MM.1S (cell line): Measurements from ENCODE around the gene ZFHX3.

Source experiments
- DNase-seq: peaks from one replicate; pipeline ENCODE4 v3.0.0-alpha.2; 2015
- H2AFZ ChIP-seq: fragments of 300-600 bp; sonication (generic); 2 replicates; pipeline ENCODE4 v1.6.0; 2016; ENCODE audit warnings: antibody characterized with exemption, low read length
- H3F3A ChIP-seq: fragments of 300-600 bp; sonication (generic); 2 replicates; pipeline ENCODE4 v1.6.1; 2016; ENCODE audit warnings: mild to moderate bottlenecking, antibody characterized with exemption, low read length, moderate library complexity, mixed read lengths; ENCODE audit not compliant: insufficient read depth
- H3K27ac ChIP-seq: fragments of 300-600 bp; sonication (generic); 2 replicates; pipeline ENCODE4 v1.5.1; 2016; ENCODE audit warnings: mild to moderate bottlenecking, low read length
- H3K27me3 ChIP-seq: fragments of 300-600 bp; sonication (generic); replicated peaks from 2 replicates; pipeline ENCODE4 v1.6.0; 2016; ENCODE audit warnings: low read length; ENCODE audit not compliant: insufficient read depth
- H3K36me3 ChIP-seq: fragments of 300-600 bp; sonication (generic); replicated peaks from 2 replicates; pipeline ENCODE4 v1.6.1; 2016; ENCODE audit warnings: mild to moderate bottlenecking, low read length, mixed read lengths; ENCODE audit not compliant: insufficient read depth
- H3K4me1 ChIP-seq: fragments of 300-600 bp; sonication (generic); 2 replicates; pipeline ENCODE4 v1.6.1; 2016; ENCODE audit warnings: low read length, mixed read lengths
- H3K4me2 ChIP-seq: fragments of 300-600 bp; sonication (generic); 2 replicates; pipeline ENCODE4 v1.6.0; 2016; ENCODE audit warnings: low read depth, low read length
- H3K4me3 ChIP-seq: fragments of 300-600 bp; sonication (generic); 2 replicates; pipeline ENCODE4 v1.5.1; 2016; ENCODE audit warnings: low read length, mixed read lengths
- H3K79me2 ChIP-seq: fragments of 300-600 bp; sonication (generic); 2 replicates; pipeline ENCODE4 v1.6.1; 2016; ENCODE audit warnings: mixed run types, low read length, mixed read lengths
- H3K9ac ChIP-seq: fragments of 300-600 bp; sonication (generic); 2 replicates; pipeline ENCODE4 v1.6.1; 2016; ENCODE audit warnings: low read length, mixed read lengths
- H3K9me2 ChIP-seq: fragments of 300-600 bp; sonication (generic); replicated peaks from 2 replicates; pipeline ENCODE4 v1.6.1; 2016; ENCODE audit warnings: mild to moderate bottlenecking, low read length, mixed read lengths; ENCODE audit not compliant: insufficient read depth
- H3K9me3 ChIP-seq: fragments of 300-600 bp; sonication (generic); replicated peaks from 2 replicates; pipeline ENCODE4 v1.6.1; 2016; ENCODE audit warnings: mild to moderate bottlenecking, low read length, mixed read lengths; ENCODE audit not compliant: insufficient read depth
- H4K20me1 ChIP-seq: fragments of 300-600 bp; sonication (generic); 2 replicates; pipeline ENCODE4 v1.6.1; 2016; ENCODE audit warnings: mild to moderate bottlenecking, low read length, moderate library complexity, mixed read lengths; ENCODE audit not compliant: insufficient read depth
- CTCF ChIP-seq: fragments of 300-600 bp; sonication (generic); IDR thresholded peaks from 2 replicates; pipeline ENCODE4 v1.5.1; 2016; ENCODE audit warnings: antibody characterized with exemption, low read length, mixed read lengths
- EZH2 ChIP-seq: fragments of 300-600 bp; sonication (generic); optimal IDR thresholded peaks from 2 replicates; pipeline ENCODE3; 2017; ENCODE audit warnings: low read depth, mild to moderate bottlenecking, antibody characterized with exemption, low read length, mixed read lengths
- EZH2phosphoT487 ChIP-seq: fragments of 300-600 bp; sonication (generic); IDR thresholded peaks from 2 replicates; pipeline ENCODE4 v1.6.1; 2018; ENCODE audit warnings: antibody characterized with exemption, low read length

ZFHX3 gene

GRCh38 chr16:72896485-72897118 is 151.3 kb downstream of the ZFHX3 start:
- no peak for TF ChIP-seq EZH2phosphoT487
- no peak for TF ChIP-seq CTCF
- no peak for TF ChIP-seq EZH2
- no peak overlapping the region for H3K27ac ChIP-seq
- H3K9ac ChIP-seq: no peak overlapping the region
- H3K4me2 ChIP-seq: no peak overlapping the region
- DNase-seq: no peak
- H3K79me2 ChIP-seq: no peaks in the 10 kb centered on the region
- no peak overlapping the region for H3K4me3 ChIP-seq
- H3K36me3 ChIP-seq: no peaks in the 10 kb centered on the region
- no peaks in the 10 kb centered on the region for H3K9me3 ChIP-seq
- H3K27me3 ChIP-seq: no peaks in the 10 kb centered on the region
- H4K20me1 ChIP-seq: no peaks in the 10 kb centered on the region
- no peaks in the 10 kb centered on the region for H3K4me1 ChIP-seq
- no peaks in the 10 kb centered on the region for H3K9me2 ChIP-seq
- no peak overlapping the region for H2AFZ ChIP-seq
- no peaks in the 10 kb centered on the region for H3F3A ChIP-seq

- Histone ChIP-seq H3K4me2 (no peak overlapping the region), H3K27ac (no peak overlapping the region), H3K27me3 (no peaks in the 10 kb centered on the region), H3K9me2 (no peaks in the 10 kb centered on the region), H3K9ac (no peak overlapping the region), H3K4me3 (no peak overlapping the region), H4K20me1 (no peaks in the 10 kb centered on the region), H3K36me3 (no peaks in the 10 kb centered on the region), H2AFZ (no peak overlapping the region), H3K4me1 (no peaks in the 10 kb centered on the region), H3K9me3 (no peaks in the 10 kb centered on the region), H3F3A (no peaks in the 10 kb centered on the region), H3K79me2 (no peaks in the 10 kb centered on the region)
- TF ChIP-seq EZH2 (no peak), EZH2phosphoT487 (no peak), CTCF (no peak)
- DNase-seq: no peak
These were observed 152.0 kb downstream of the ZFHX3 start for GRCh38 chr16:72895951-72896350.

- no peaks in the 10 kb centered on the region for H3K4me1 ChIP-seq
- H3K9me3 ChIP-seq: no peaks in the 10 kb centered on the region
- TF ChIP-seq EZH2phosphoT487 (no peak), EZH2 (no peak), CTCF (no peak)
- H3K79me2 ChIP-seq: no peaks in the 10 kb centered on the region
- no peak overlapping the region for H3K9ac ChIP-seq
- H3K4me3 ChIP-seq: no peak overlapping the region
- H2AFZ ChIP-seq: no peak overlapping the region
- no peaks in the 10 kb centered on the region for H3K36me3 ChIP-seq
- H3K27me3 ChIP-seq: no peaks in the 10 kb centered on the region
- H3K27ac ChIP-seq: no peak overlapping the region
- H4K20me1 ChIP-seq: no peaks in the 10 kb centered on the region
- H3F3A ChIP-seq: no peaks in the 10 kb centered on the region
- H3K4me2 ChIP-seq: no peak overlapping the region
- no peak for DNase-seq
- H3K9me2 ChIP-seq: no peaks in the 10 kb centered on the region
These were observed 153.4 kb downstream of the ZFHX3 start for GRCh38 chr16:72894293-72895151.
